Smooth muscle cell (in vitro differentiated cells): Measurements from ENCODE around the gene HOMER1. TPM values are rescaled to one million over a fixed set of nuclear protein-coding genes. Genes with fewer than 3 reads are reported as not detected.

ENCODE experiments used
- DNase-seq: peaks from one replicate; lab custom pipeline; 2025; ENCODE audit not compliant: unreplicated experiment; lab: John Stamatoyannopoulos, UW
- H2AFZ ChIP-seq: fragments of 200-600 bp; sonication (generic); 2 replicates; pipeline ENCODE4 v1.6.0; 2016; ENCODE audit warnings: antibody characterized with exemption, low read depth, mild to moderate bottlenecking
- H3F3A ChIP-seq: fragments of 200-600 bp; sonication (generic); 2 replicates; pipeline ENCODE4 v1.6.0; 2017; ENCODE audit warnings: antibody characterized with exemption, low read depth
- H3K27ac ChIP-seq: fragments of 200-600 bp; sonication (generic); 2 replicates; pipeline ENCODE4 v1.5.1; 2016; ENCODE audit warnings: low read depth, mild to moderate bottlenecking
- H3K27me3 ChIP-seq: fragments of 200-600 bp; sonication (generic); 2 replicates; pipeline ENCODE4 v1.6.1; 2016; ENCODE audit warnings: low read depth, mild to moderate bottlenecking
- H3K36me3 ChIP-seq: fragments of 200-600 bp; sonication (generic); 2 replicates; pipeline ENCODE4 v1.5.1; 2016; ENCODE audit warnings: low read depth
- H3K4me1 ChIP-seq: fragments of 200-600 bp; sonication (generic); 2 replicates; pipeline ENCODE4 v1.5.1; 2016; ENCODE audit warnings: low read depth
- H3K4me2 ChIP-seq: fragments of 200-600 bp; sonication (generic); 2 replicates; pipeline ENCODE4 v1.6.0; 2016; ENCODE audit warnings: mild to moderate bottlenecking
- H3K4me3 ChIP-seq: fragments of 200-600 bp; sonication (generic); 2 replicates; pipeline ENCODE4 v1.5.1; 2016; ENCODE audit warnings: mild to moderate bottlenecking
- H3K79me2 ChIP-seq: fragments of 200-600 bp; sonication (generic); 2 replicates; pipeline ENCODE4 v1.6.0; 2016; ENCODE audit warnings: low read depth, mild to moderate bottlenecking
- H3K9ac ChIP-seq: fragments of 200-600 bp; sonication (generic); 2 replicates; pipeline ENCODE4 v1.6.0; 2016; ENCODE audit warnings: low read depth
- H3K9me3 ChIP-seq: fragments of 200-600 bp; sonication (generic); replicated peaks from 2 replicates; pipeline ENCODE4 v1.5.1; 2016; ENCODE audit warnings: low read depth
- H4K20me1 ChIP-seq: fragments of 200-600 bp; sonication (generic); 2 replicates; pipeline ENCODE4 v1.6.0; 2016; ENCODE audit warnings: low read depth
- CTCF ChIP-seq: fragments of 200-600 bp; sonication (generic); IDR thresholded peaks from 2 replicates; pipeline ENCODE4 v1.5.1; 2017; ENCODE audit warnings: borderline replicate concordance, mild to moderate bottlenecking, antibody characterized with exemption; ENCODE audit not compliant: insufficient read depth, poor library complexity, severe bottlenecking
- WGBS: methylation state at CpG from one replicate; pipeline ENCODE4 v1.1.7; 2016; ENCODE audit warnings: low lambda C conversion rate; 5-methylcytosine and 5-hydroxymethylcytosine counted together
- polyA plus RNA-seq: library from polyadenylated mRNA; unstranded; fragments of >200 nt; fragmentation: Nextera tagmentation; extraction: Ambion mirVana; gene quantifications from 2 replicates; pipeline ENCODE4 v1.2.1, GENCODE V29; 2016
- total RNA-seq: library from RNA; depleted of rRNA; stranded (reverse); fragments of >200 nt; gene quantifications from 2 replicates; pipeline ENCODE4 v1.2.3, GENCODE V29; 2014

Gene HOMER1
- total and polyA plus RNA-seq, 2 experiments from 2014 or later, result 4.4 to 14.9 TPM

- Histone ChIP-seq H3K27ac (no peak overlapping the region), H3F3A (no peaks in the 10 kb centered on the region), H3K9me3 (no peaks in the 10 kb centered on the region), H3K79me2 (no peaks in the 10 kb centered on the region), H3K4me3 (no peak overlapping the region), H3K27me3 (no peaks in the 10 kb centered on the region), H4K20me1 (no peaks in the 10 kb centered on the region), H3K4me2 (no peak overlapping the region), H2AFZ (no peak overlapping the region), H3K9ac (no peak overlapping the region), H3K36me3 (no peaks in the 10 kb centered on the region), H3K4me1 (no peaks in the 10 kb centered on the region)
- no peak for TF ChIP-seq CTCF
- 100% methylated on average over 1 of the region's 1 CpG for WGBS
- DNase-seq, result no peak
Measured at GRCh38 chr5:79417495-79417894, 96.4 kb downstream of the HOMER1 start.

- Histone ChIP-seq H3K4me3 (no peak overlapping the region), H3K9me3 (no peaks in the 10 kb centered on the region), H3K27me3 (no peaks in the 10 kb centered on the region), H3K4me1 (no peaks in the 10 kb centered on the region), H3K9ac (no peak overlapping the region), H2AFZ (no peak overlapping the region), H3K36me3 (no peaks in the 10 kb centered on the region), H3K79me2 (no peaks in the 10 kb centered on the region), H4K20me1 (no peaks in the 10 kb centered on the region), H3F3A (no peaks in the 10 kb centered on the region), H3K27ac (no peak overlapping the region), H3K4me2 (no peak overlapping the region)
- no peak for TF ChIP-seq CTCF
- no peak for DNase-seq
- 93% methylated on average over 2 of the region's 2 CpGs for WGBS
Measured at GRCh38 chr5:79416499-79416898, 97.4 kb downstream of the HOMER1 start.

- Histone ChIP-seq H3K4me3 (no peak overlapping the region), H3K36me3 (peaks cover 7% of the 10 kb centered on the region), H3K79me2 (no peaks in the 10 kb centered on the region), H3K9me3 (peaks cover 16% of the 10 kb centered on the region), H3K4me1 (no peaks in the 10 kb centered on the region), H3K9ac (no peak overlapping the region), H3K4me2 (no peak overlapping the region), H3K27me3 (no peaks in the 10 kb centered on the region), H3F3A (no peaks in the 10 kb centered on the region), H3K27ac (no peak overlapping the region), H4K20me1 (no peaks in the 10 kb centered on the region), H2AFZ (no peak overlapping the region)
- no peak for DNase-seq
- TF ChIP-seq CTCF, result no peak
Measured at GRCh38 chr5:79413112-79413511, 100.8 kb downstream of the HOMER1 start.

- peaks cover 22% of the 10 kb centered on the region for H3K9me3 ChIP-seq
- H3K27me3 ChIP-seq, result no peaks in the 10 kb centered on the region
- DNase-seq, result no peak
- no peak overlapping the region for H3K4me2 ChIP-seq
- no peak overlapping the region for H3K27ac ChIP-seq
- no peaks in the 10 kb centered on the region for H4K20me1 ChIP-seq
- H3K79me2 ChIP-seq, result no peaks in the 10 kb centered on the region
- no peak overlapping the region for H2AFZ ChIP-seq
- TF ChIP-seq CTCF, result no peak
- H3K4me1 ChIP-seq, result no peaks in the 10 kb centered on the region
- H3K4me3 ChIP-seq, result no peak overlapping the region
- H3K36me3 ChIP-seq, result peaks cover 21% of the 10 kb centered on the region
- H3K9ac ChIP-seq, result no peak overlapping the region
- H3F3A ChIP-seq, result no peaks in the 10 kb centered on the region
Measured at GRCh38 chr5:79408028-79408427, 105.9 kb downstream of the HOMER1 start.
